ENCODE measurements around the gene ACTL6B. TPM values are rescaled to one million over a fixed set of nuclear protein-coding genes. Genes with fewer than 3 reads are reported as not detected.

Gene ACTL6B
- total and polyA plus RNA-seq, 2 of the 13 experiments (the other 11 are each of a cell fraction or from before 2014, with no cell fraction given) = not detected

- ATAC-seq (peak; percentile 12; the same call in 2 of the 3 replicates), DNase-seq (ENCODE audit: low spot score) (no peak), FAIRE-seq (no peak)
- H3K27me3 ChIP-seq (ENCODE audit: control insufficient read depth in 1 of 2, insufficient read depth in 2 of 2, low read length in 2 of 2) = no peaks in the 10 kb centered on the region
- H2AFZ ChIP-seq (ENCODE audit: low read length) = no peak overlapping the region
- in situ Hi-C loops (cut with HindIII; ENCODE audit: extremely low pct_ligation_motif_present, low pct_unique_long_range_greater_than_20kb) (no loop called here), intact Hi-C loops (cut with micrococcal nuclease; ENCODE audit: unreplicated experiment) (no loop called here)
- peaks cover 32% of the 10 kb centered on the region for H3K4me1 ChIP-seq (ENCODE audit: insufficient read depth, low read length)
- no peak overlapping the region for H3K4me3 ChIP-seq (replicated peaks in 1 of 3; ENCODE audit: insufficient read depth in 1 of 3, low read depth in 2 of 3, low read length in 3 of 3)
- H3K9ac ChIP-seq (ENCODE audit: insufficient read depth, low read depth, low read length) = no peak overlapping the region
- 76% methylated on average over 12 of the region's 13 CpGs for WGBS (ENCODE audit: low lambda C conversion rate)
- CTCF ChIA-PET (ENCODE audit: low intra/inter-chr PET ratio, low total read pairs) = no interaction called here
- no peaks in the 10 kb centered on the region for H3K9me3 ChIP-seq (ENCODE audit: low read length)
- POLR2A ChIA-PET = interaction anchor here (1.0 to 2.1 kb wide), 6 partner anchors 11 to 111 kb away, joined by 3 to 9 read pairs (median 4); partner anchors contain the start of genes FBXO24, GIGYF1, LRCH4 and MOSPD3
- no peak overlapping the region for H3K4me2 ChIP-seq (ENCODE audit: low read depth, low read length)
- H3K27ac ChIP-seq (ENCODE audit: extremely low read length, insufficient read depth, low read length) = peak overlapping the region; percentile 27
- H3K36me3 ChIP-seq (replicated peaks in 1 of 2; ENCODE audit: control insufficient read depth in 1 of 2, insufficient read depth in 2 of 2, low read length in 2 of 2) = peaks cover 28 to 44% of the 10 kb centered on the region in 2 experiments
- H4K20me1 ChIP-seq (ENCODE audit: insufficient read depth, low read length) = peaks cover 8% of the 10 kb centered on the region; the same call in 1 of the 2 replicates
- no TSS peak for BruUV-seq (replicated peaks)
- peaks cover 8% of the 10 kb centered on the region for H3K79me2 ChIP-seq (ENCODE audit: insufficient read depth, low read length)
- TF ChIP-seq AKAP8 (CRISPR knock-in tag; IDR thresholded peaks at IDR 0.05) (peak; percentile 29; the same call in 1 of the 2 replicates), GPBP1L1 (CRISPR knock-in tag; IDR thresholded peaks at IDR 0.05) (no peak), HNRNPK (IDR thresholded peaks at IDR 0.05; ENCODE audit: low read depth, low read length, poor library complexity, severe bottlenecking) (peak; percentile 6), SPEN (CRISPR knock-in tag; IDR thresholded peaks at IDR 0.05; ENCODE audit: low read depth) (no peak), FOXK2 (IDR thresholded peaks at IDR 0.05) (no peak), ONECUT2 (CRISPR knock-in tag; IDR thresholded peaks at IDR 0.05) (no peak), ZNF343 (CRISPR knock-in tag; IDR thresholded peaks at IDR 0.05) (no peak), ZNF598 (CRISPR knock-in tag; IDR thresholded peaks at IDR 0.05; ENCODE audit: borderline replicate concordance) (no peak), ZNF136 (CRISPR knock-in tag; IDR thresholded peaks at IDR 0.05; ENCODE audit: low read depth) (no peak), PATZ1 (CRISPR knock-in tag; IDR thresholded peaks at IDR 0.05) (0 out of 2 replicates have a peak, but pooled peaks have one; percentile 30), POLR2A (IDR thresholded peaks at IDR 0.05; ENCODE audit: insufficient read depth in 1 of 2, low read depth in 2 of 2, low read length in 2 of 2) (peak in 1 of 2 experiments; percentile 38; a peak in 1 of 4 replicates), SP4 (CRISPR knock-in tag; IDR thresholded peaks at IDR 0.05) (0 out of 2 replicates have a peak, but pooled peaks have one; percentile 19), KLF12 (CRISPR knock-in tag; IDR thresholded peaks at IDR 0.05; ENCODE audit: borderline replicate concordance) (no peak), TEAD3 (CRISPR knock-in tag; optimal IDR thresholded peaks at IDR 0.05; ENCODE audit: borderline replicate concordance) (no peak), JARID2 (CRISPR knock-in tag; IDR thresholded peaks at IDR 0.05; ENCODE audit: insufficient replicate concordance) (no peak), POLR2AphosphoS2 (IDR thresholded peaks at IDR 0.05; ENCODE audit: low read depth, low read length) (no peak), ZNF354B (CRISPR knock-in tag; IDR thresholded peaks at IDR 0.05) (no peak), ZNF510 (CRISPR knock-in tag; IDR thresholded peaks at IDR 0.05; ENCODE audit: low read depth) (no peak), ZNF792 (CRISPR knock-in tag; IDR thresholded peaks at IDR 0.05) (no peak), NR3C1 (CRISPR knock-in tag; IDR thresholded peaks at IDR 0.05) (no peak), PAF1 (CRISPR knock-in tag; IDR thresholded peaks at IDR 0.05) (peak; percentile 63; the same call in 1 of the 2 replicates), ZNF891 (CRISPR knock-in tag; IDR thresholded peaks at IDR 0.05) (peak; percentile 54; the same call in 1 of the 2 replicates)
Measured at GRCh38 chr7:100679129-100679926, 23.1 kb upstream of the ACTL6B start.
